CD14-positive monocyte (primary cell): ENCODE data around the gene PTPRN. TPM values are rescaled to one million over a fixed set of nuclear protein-coding genes. Genes with fewer than 3 reads are reported as not detected.

Source experiments
- DNase-seq, 3 donors: peaks; one replicate each; pipeline ENCODE4 v3.0.0-alpha.2; 2011 to 2022
- H2AFZ ChIP-seq: 2 replicates; pipeline ENCODE4 v1.6.0; 2012; ENCODE audit warnings: mild to moderate bottlenecking, low read depth, low read length, inconsistent platforms; ENCODE audit not compliant: insufficient read depth, poor library complexity, severe bottlenecking
- H3K27ac ChIP-seq, 2 donors: 1 replicate in 1 of 2; 2 replicates in 1 of 2; pipeline ENCODE4 v1.5.1; 2012 to 2013; ENCODE audit warnings: low read length in 2 of 2, control low read depth in 1 of 2, inconsistent platforms in 1 of 2, low read depth in 1 of 2, mild to moderate bottlenecking in 1 of 2
- H3K27me3 ChIP-seq, 2 donors: one replicate each; pipeline versions ENCODE4 v1.6.0 to v1.6.1; 2011 to 2013; ENCODE audit warnings: low read length in 2 of 2; ENCODE audit not compliant: control insufficient read depth in 2 of 2, insufficient read depth in 2 of 2
- H3K36me3 ChIP-seq, 2 donors: replicated peaks in 1 of 2; 1 replicate in 1 of 2; 2 replicates in 1 of 2; pipeline versions ENCODE4 v1.5.1 to v1.6.1; 2012 to 2013; ENCODE audit warnings: low read length in 2 of 2, control low read depth in 1 of 2, inconsistent platforms in 1 of 2, mild to moderate bottlenecking in 1 of 2; ENCODE audit not compliant: insufficient read depth in 2 of 2, control insufficient read depth in 1 of 2
- H3K4me1 ChIP-seq, 2 donors: 1 replicate in 1 of 2; 2 replicates in 1 of 2; pipeline versions ENCODE4 v1.5.1 to v1.6.1; 2012 to 2013; ENCODE audit warnings: low read length in 2 of 2, control low read depth in 1 of 2, inconsistent platforms in 1 of 2, mild to moderate bottlenecking in 1 of 2, moderate library complexity in 1 of 2; ENCODE audit not compliant: insufficient read depth in 2 of 2, control insufficient read depth in 1 of 2
- H3K4me2 ChIP-seq: replicated peaks from 2 replicates; pipeline ENCODE3; 2012; ENCODE audit warnings: low read length, moderate library complexity, mild to moderate bottlenecking; ENCODE audit not compliant: poor library complexity, severe bottlenecking; ENCODE audit errors: extremely low read depth
- H3K4me3 ChIP-seq, 3 experiments: fragments of 200-600 bp in 1 of 3; sonication (generic) in 1 of 3; replicated peaks in 1 of 3; 1 replicate in 2 of 3; 2 replicates in 1 of 3; pipeline ENCODE4 v1.5.1; 2011 to 2013; ENCODE audit warnings: low read length in 3 of 3, mild to moderate bottlenecking in 3 of 3, control low read depth in 2 of 3, low read depth in 2 of 3, inconsistent platforms in 1 of 3, moderate library complexity in 1 of 3
- H3K79me2 ChIP-seq: 2 replicates; pipeline ENCODE4 v1.6.0; 2012; ENCODE audit warnings: mild to moderate bottlenecking, control low read depth, inconsistent platforms, low read length, moderate library complexity; ENCODE audit not compliant: insufficient read depth
- H3K9ac ChIP-seq: 2 replicates; pipeline ENCODE4 v1.6.0; 2017; ENCODE audit warnings: low read length, mild to moderate bottlenecking; ENCODE audit not compliant: insufficient read depth, poor library complexity, severe bottlenecking
- H3K9me3 ChIP-seq, 2 donors: replicated peaks in 1 of 2; 1 replicate in 1 of 2; 2 replicates in 1 of 2; pipeline versions ENCODE4 v1.5.1 to v1.6.1; 2012 to 2013; ENCODE audit warnings: low read length in 2 of 2, control low read depth in 1 of 2; ENCODE audit not compliant: control insufficient read depth in 1 of 2, insufficient read depth in 1 of 2
- H4K20me1 ChIP-seq: 2 replicates; pipeline ENCODE4 v1.6.0; 2012; ENCODE audit warnings: mild to moderate bottlenecking, low read length, control low read depth, moderate library complexity; ENCODE audit not compliant: insufficient read depth
- H3K27ac Mint-ChIP-seq, 7 donors: one replicate each; pipeline ENCODE4 v1.8.0; 2020; ENCODE audit warnings: mild to moderate bottlenecking in 7 of 7, mixed read lengths in 7 of 7, moderate library complexity in 6 of 7, inconsistent platforms in 2 of 7
- H3K27me3 Mint-ChIP-seq, 3 donors: one replicate each; pipeline ENCODE4 v1.8.0; 2021 to 2022; ENCODE audit warnings: low read depth in 3 of 3, mild to moderate bottlenecking in 3 of 3, mixed read lengths in 3 of 3, moderate library complexity in 3 of 3, inconsistent platforms in 1 of 3
- H3K36me3 Mint-ChIP-seq, 2 donors: one replicate each; pipeline ENCODE4 v1.8.0; 2020; ENCODE audit warnings: mixed read lengths in 2 of 2, inconsistent platforms in 1 of 2, mild to moderate bottlenecking in 1 of 2
- H3K4me1 Mint-ChIP-seq: one replicate; pipeline ENCODE4 v1.8.0; 2020; ENCODE audit warnings: mild to moderate bottlenecking, mixed read lengths
- H3K4me3 Mint-ChIP-seq, 2 donors: one replicate each; pipeline ENCODE4 v1.8.0; 2020; ENCODE audit warnings: mild to moderate bottlenecking in 2 of 2, mixed read lengths in 2 of 2, moderate library complexity in 1 of 2
- H3K9me3 Mint-ChIP-seq, 7 donors: one replicate each; pipeline ENCODE4 v1.8.0; 2020 to 2022; ENCODE audit warnings: mixed read lengths in 7 of 7, mild to moderate bottlenecking in 6 of 7, moderate library complexity in 6 of 7, inconsistent platforms in 2 of 7
- WGBS: methylation state at CpG from one replicate; pipeline ENCODE4 v1.1.5; 2013; ENCODE audit warnings: missing lambda C conversion rate; ENCODE audit not compliant: insufficient coverage; 5-methylcytosine and 5-hydroxymethylcytosine counted together
- intact Hi-C, 2 donors: fragments of 100-400 bp; cut with micrococcal nuclease; formaldehyde crosslinking; loops; one replicate each; pipeline versions ENCODE4 v1.15.0 to v1.15.1; 2023
- polyA plus RNA-seq, 3 donors: library from polyadenylated mRNA; depleted of rRNA in 1 of 3; unstranded in 2 of 3; stranded (reverse) in 1 of 3; fragments of 300-500 nt in 2 of 3; fragments of >200 nt in 1 of 3; fragmentation: Illumina TruSeq in 2 of 3; gene quantifications; 1 replicate in 2 of 3; 2 replicates in 1 of 3; pipeline ENCODE4 v1.2.3, GENCODE V29; 2012 to 2021
- TF ChIP-seq, protein P1 (sequence below): fragments of 200-600 bp; IDR thresholded peaks from one replicate; pipeline ENCODE4 v1.8.0; 2022; ENCODE audit warnings: antibody characterized with exemption, mild to moderate bottlenecking

The PTPRN gene
- polyA plus RNA-seq, 3 donors, result not detected

- peaks cover 43 to 69% (median 59%) of the 10 kb centered on the region in 3 donors for H3K27me3 Mint-ChIP-seq
- peaks cover 0 to 26% of the 10 kb centered on the region in 2 donors for H3K27me3 ChIP-seq
- H3K9me3 Mint-ChIP-seq, result peaks cover 0 to 6% (median 1%) of the 10 kb centered on the region in 7 donors
- H3K4me3 Mint-ChIP-seq, result peak overlapping the region in 1 of 2 donors; percentile 49
- H3K9me3 ChIP-seq, result no peaks in the 10 kb centered on the region
- no peaks in the 10 kb centered on the region for H3K36me3 Mint-ChIP-seq
- H3K27ac ChIP-seq, result no peak overlapping the region
- peaks cover 4% of the 10 kb centered on the region for H3K4me1 Mint-ChIP-seq
- H3K4me1 ChIP-seq, result peaks cover 2 to 3% of the 10 kb centered on the region in 2 donors
- intact Hi-C loops, result loop anchor here in 1 of 2 donors (10.0 kb wide), 1 partner anchor 245 kb away; no protein-coding TSS in a partner anchor
- no peak for DNase-seq
- H3K4me2 ChIP-seq, result no peak overlapping the region
- H3K36me3 ChIP-seq, result no peaks in the 10 kb centered on the region
- H3K4me3 ChIP-seq, result no peak overlapping the region
- 85% methylated on average over 4 of the region's 5 CpGs for WGBS
- H2AFZ ChIP-seq, result no peak overlapping the region
- no peak overlapping the region for H3K27ac Mint-ChIP-seq
- H4K20me1 ChIP-seq, result no peaks in the 10 kb centered on the region
- no peaks in the 10 kb centered on the region for H3K79me2 ChIP-seq
- TF ChIP-seq, protein P1, sequence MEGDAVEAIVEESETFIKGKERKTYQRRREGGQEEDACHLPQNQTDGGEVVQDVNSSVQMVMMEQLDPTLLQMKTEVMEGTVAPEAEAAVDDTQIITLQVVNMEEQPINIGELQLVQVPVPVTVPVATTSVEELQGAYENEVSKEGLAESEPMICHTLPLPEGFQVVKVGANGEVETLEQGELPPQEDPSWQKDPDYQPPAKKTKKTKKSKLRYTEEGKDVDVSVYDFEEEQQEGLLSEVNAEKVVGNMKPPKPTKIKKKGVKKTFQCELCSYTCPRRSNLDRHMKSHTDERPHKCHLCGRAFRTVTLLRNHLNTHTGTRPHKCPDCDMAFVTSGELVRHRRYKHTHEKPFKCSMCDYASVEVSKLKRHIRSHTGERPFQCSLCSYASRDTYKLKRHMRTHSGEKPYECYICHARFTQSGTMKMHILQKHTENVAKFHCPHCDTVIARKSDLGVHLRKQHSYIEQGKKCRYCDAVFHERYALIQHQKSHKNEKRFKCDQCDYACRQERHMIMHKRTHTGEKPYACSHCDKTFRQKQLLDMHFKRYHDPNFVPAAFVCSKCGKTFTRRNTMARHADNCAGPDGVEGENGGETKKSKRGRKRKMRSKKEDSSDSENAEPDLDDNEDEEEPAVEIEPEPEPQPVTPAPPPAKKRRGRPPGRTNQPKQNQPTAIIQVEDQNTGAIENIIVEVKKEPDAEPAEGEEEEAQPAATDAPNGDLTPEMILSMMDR, result no peak
- no peak overlapping the region for H3K9ac ChIP-seq
Observed at GRCh38 chr2:219300022-219300421, 9.2 kb downstream of the PTPRN start.

GRCh38 chr2:219299372-219299760 lies 9.8 kb downstream of the PTPRN start:
- Histone ChIP-seq H3K9ac (no peak overlapping the region), H3K27ac (no peak overlapping the region), H3K4me2 (no peak overlapping the region), H3K4me3 (no peak overlapping the region), H4K20me1 (no peaks in the 10 kb centered on the region), H3K9me3 (no peaks in the 10 kb centered on the region), H3K4me1 (peaks cover 6 to 9% of the 10 kb centered on the region in 2 donors), H2AFZ (no peak overlapping the region), H3K79me2 (no peaks in the 10 kb centered on the region), H3K36me3 (no peaks in the 10 kb centered on the region), H3K27me3 (peaks cover 0 to 26% of the 10 kb centered on the region in 2 donors)
- Mint-ChIP-seq H3K36me3 (no peaks in the 10 kb centered on the region), H3K9me3 (peaks cover 0 to 5% (median 1%) of the 10 kb centered on the region in 7 donors), H3K27ac (no peak overlapping the region), H3K27me3 (peaks cover 39 to 70% (median 59%) of the 10 kb centered on the region in 3 donors), H3K4me1 (peaks cover 6% of the 10 kb centered on the region), H3K4me3 (peak overlapping the region in 1 of 2 donors; percentile 59)
- WGBS, result 75% methylated on average over 6 of the region's 6 CpGs
- intact Hi-C loops, result loop anchor here (5.0 kb wide), 4 partner anchors 72 to 137 kb away; partner anchors contain the start of genes NHEJ1 (in 2 of the 2), ANKZF1 (in 1 of the 2), ATG9A (in 1 of the 2) and CNPPD1 (in 1 of the 2)
- TF ChIP-seq, protein P1, result no peak
- DNase-seq, result peak in 1 of 3 donors; percentile 3
